Measurements from ENCODE around the gene DIDO1. TPM values are rescaled to one million over a fixed set of nuclear protein-coding genes. Genes with fewer than 3 reads are reported as not detected.

Gene DIDO1
- total and polyA plus RNA-seq, 7 donors: 10.4 to 70.6 (median 48.7) TPM

DNA sequence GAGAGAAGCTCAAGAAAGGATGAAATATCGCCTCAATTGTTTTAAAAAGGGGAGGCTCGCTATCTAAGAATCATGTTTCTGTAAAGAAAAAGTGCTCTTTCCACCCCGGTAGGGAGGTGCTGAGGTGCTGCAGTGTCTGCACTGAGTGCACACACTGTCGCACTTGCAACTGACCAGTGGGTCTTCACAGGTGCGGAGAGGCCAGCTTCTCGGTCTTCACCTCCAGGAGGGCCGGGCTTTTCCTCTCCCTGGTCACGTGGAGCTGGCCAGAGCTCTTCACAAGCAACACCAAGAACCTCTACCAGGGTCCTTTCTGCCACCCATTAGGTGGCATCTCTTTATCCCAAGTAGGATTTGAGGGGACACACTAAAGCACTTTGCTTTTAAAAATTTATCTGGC, 36.9 kb downstream of the DIDO1 start:
- H3K36me3 ChIP-seq: peaks cover 57 to 79% (median 63%) of the 10 kb centered on the region in 4 donors
- H3K27ac ChIP-seq: no peak overlapping the region
- H3K4me3 ChIP-seq: no peak overlapping the region
- no peak for DNase-seq
- TF ChIP-seq, protein P1, sequence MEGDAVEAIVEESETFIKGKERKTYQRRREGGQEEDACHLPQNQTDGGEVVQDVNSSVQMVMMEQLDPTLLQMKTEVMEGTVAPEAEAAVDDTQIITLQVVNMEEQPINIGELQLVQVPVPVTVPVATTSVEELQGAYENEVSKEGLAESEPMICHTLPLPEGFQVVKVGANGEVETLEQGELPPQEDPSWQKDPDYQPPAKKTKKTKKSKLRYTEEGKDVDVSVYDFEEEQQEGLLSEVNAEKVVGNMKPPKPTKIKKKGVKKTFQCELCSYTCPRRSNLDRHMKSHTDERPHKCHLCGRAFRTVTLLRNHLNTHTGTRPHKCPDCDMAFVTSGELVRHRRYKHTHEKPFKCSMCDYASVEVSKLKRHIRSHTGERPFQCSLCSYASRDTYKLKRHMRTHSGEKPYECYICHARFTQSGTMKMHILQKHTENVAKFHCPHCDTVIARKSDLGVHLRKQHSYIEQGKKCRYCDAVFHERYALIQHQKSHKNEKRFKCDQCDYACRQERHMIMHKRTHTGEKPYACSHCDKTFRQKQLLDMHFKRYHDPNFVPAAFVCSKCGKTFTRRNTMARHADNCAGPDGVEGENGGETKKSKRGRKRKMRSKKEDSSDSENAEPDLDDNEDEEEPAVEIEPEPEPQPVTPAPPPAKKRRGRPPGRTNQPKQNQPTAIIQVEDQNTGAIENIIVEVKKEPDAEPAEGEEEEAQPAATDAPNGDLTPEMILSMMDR (IDR thresholded peaks at IDR 0.05): no peak
- TF ChIP-seq POLR2AphosphoS5 (IDR thresholded peaks at IDR 0.05) (no peak), EP300 (IDR thresholded peaks at IDR 0.05) (no peak), POLR2A (IDR thresholded peaks at IDR 0.05) (no peak)
- H3K4me1 ChIP-seq: peaks cover 0 to 17% (median 13%) of the 10 kb centered on the region in 4 donors
- intact Hi-C loops (cut with DNase I): no loop called here
- WGBS, 2 donors: 94 to 96% methylated on average over 8 of the region's 8 CpGs
- H3K9me3 ChIP-seq: no peaks in the 10 kb centered on the region
- H3K27me3 ChIP-seq: no peaks in the 10 kb centered on the region

DNA sequence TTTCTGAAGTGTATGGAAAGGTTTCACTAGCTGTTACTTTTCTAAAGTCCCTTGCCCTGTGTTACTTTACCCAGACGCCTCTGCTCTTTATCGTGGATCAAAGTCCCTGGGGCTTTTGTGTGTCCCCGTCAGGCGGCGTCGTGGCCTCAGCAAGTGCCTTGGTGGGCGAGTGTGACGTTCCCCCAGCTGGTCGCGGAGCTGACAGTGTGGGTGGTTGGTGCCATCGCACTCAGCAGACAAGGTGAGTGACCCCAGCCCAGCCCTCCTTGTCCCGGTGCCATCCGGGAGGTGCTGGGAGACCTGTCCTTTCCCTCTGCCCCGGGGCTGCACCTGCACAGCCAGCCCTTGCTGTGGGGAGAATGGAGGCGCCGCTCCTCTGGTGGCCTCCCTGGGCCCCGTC, 37.4 kb downstream of the DIDO1 start:
- Histone ChIP-seq H3K36me3 (peaks cover 52 to 74% (median 58%) of the 10 kb centered on the region in 4 donors), H3K27me3 (no peaks in the 10 kb centered on the region), H3K4me3 (no peak overlapping the region), H3K4me1 (peaks cover 0 to 17% (median 13%) of the 10 kb centered on the region in 4 donors), H3K9me3 (no peaks in the 10 kb centered on the region), H3K27ac (no peak overlapping the region)
- no peak for DNase-seq
- 92 to 95% methylated on average over 17 of the region's 17 CpGs for WGBS, 2 donors
- TF ChIP-seq, protein P1 (IDR thresholded peaks at IDR 0.05): no peak
- TF ChIP-seq POLR2AphosphoS5 (IDR thresholded peaks at IDR 0.05) (no peak), POLR2A (IDR thresholded peaks at IDR 0.05) (no peak), EP300 (IDR thresholded peaks at IDR 0.05) (no peak)
- intact Hi-C loops (cut with DNase I): no loop called here

DNA sequence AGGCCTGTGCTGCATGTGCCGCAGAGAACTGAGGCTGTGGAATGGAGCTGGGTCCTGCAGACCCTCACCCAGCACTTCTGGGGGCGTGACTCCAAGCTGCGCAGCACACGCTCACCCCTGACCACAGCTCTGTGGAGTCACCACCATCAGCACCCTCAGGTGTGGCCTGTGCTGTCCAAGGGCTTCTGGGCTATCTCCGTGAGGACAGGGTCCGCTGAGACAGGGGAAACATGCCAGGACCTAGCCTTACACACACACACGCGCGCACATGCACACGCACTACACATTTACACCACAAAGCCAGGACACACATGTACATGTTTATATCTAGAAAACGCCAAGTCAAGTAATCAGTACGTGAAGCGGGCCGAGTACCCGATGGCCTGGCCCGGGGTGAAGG, 37.9 kb downstream of the DIDO1 start:
- peak overlapping the region in 2 of 4 donors; percentile 74 to 80 for H3K27ac ChIP-seq
- 94 to 97% methylated on average over 16 of the region's 16 CpGs for whole genome bisulfite sequencing, 2 donors
- H3K4me1 ChIP-seq: peaks cover 0 to 17% (median 13%) of the 10 kb centered on the region in 4 donors
- intact Hi-C loops (cut with DNase I): no loop called here
- no peaks in the 10 kb centered on the region for H3K9me3 ChIP-seq
- peaks cover 47 to 69% (median 53%) of the 10 kb centered on the region in 4 donors for H3K36me3 ChIP-seq
- TF ChIP-seq, protein P1 (IDR thresholded peaks at IDR 0.05): no peak
- TF ChIP-seq POLR2AphosphoS5 (IDR thresholded peaks at IDR 0.05) (no peak), EP300 (IDR thresholded peaks at IDR 0.05) (no peak), POLR2A (IDR thresholded peaks at IDR 0.05) (no peak)
- H3K27me3 ChIP-seq: no peaks in the 10 kb centered on the region
- DNase-seq: no peak
- H3K4me3 ChIP-seq: no peak overlapping the region

DNA sequence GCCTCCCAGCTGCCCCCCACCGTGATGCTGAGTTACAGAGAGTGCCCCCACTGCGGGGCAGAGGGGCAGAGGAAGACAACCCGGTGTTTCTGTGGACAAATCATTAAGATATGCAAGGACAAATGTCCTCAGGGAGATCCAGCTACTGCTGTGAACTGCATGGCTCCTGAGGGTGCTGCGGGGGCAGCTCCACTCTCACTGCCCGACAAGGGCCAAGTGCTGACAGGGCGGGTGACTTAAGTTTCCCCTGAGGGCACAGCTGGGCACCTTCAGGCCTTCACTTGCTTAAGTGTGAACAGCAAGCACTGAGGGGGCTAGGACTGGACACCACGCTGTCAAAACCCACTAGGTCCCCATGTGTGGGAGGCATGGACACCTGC, 38.5 kb downstream of the DIDO1 start:
- Histone ChIP-seq H3K27ac (peak overlapping the region; percentile 46 to 80 (median 74)), H3K27me3 (no peaks in the 10 kb centered on the region), H3K4me3 (no peak overlapping the region), H3K36me3 (peaks cover 42 to 63% (median 47%) of the 10 kb centered on the region in 4 donors), H3K4me1 (peaks cover 0 to 17% (median 13%) of the 10 kb centered on the region in 4 donors), H3K9me3 (no peaks in the 10 kb centered on the region)
- 85 to 87% methylated on average over 7 of the region's 7 CpGs for WGBS, 2 donors
- TF ChIP-seq POLR2A (IDR thresholded peaks at IDR 0.05) (no peak), EP300 (IDR thresholded peaks at IDR 0.05) (no peak), POLR2AphosphoS5 (IDR thresholded peaks at IDR 0.05) (no peak)
- TF ChIP-seq, protein P1 (IDR thresholded peaks at IDR 0.05): no peak
- no peak for DNase-seq
- intact Hi-C loops (cut with DNase I): no loop called here
